Activated CD8-positive, alpha-beta memory T cell treated with anti-CD3 and anti-CD28 coated beads for 4 hours (primary cell): Measurements from ENCODE around the gene EFNB2.

Source experiments
- DNase-seq, 2 donors: peaks; one replicate each; pipeline ENCODE4 v3.0.0-alpha.2; 2020; ENCODE audit warnings: low read depth in 2 of 2

EFNB2 gene

GRCh38 chr13:106525865-106526264 is 9.6 kb downstream of the EFNB2 start:
- no peak for DNase-seq

GRCh38 chr13:106524108-106524507 is 11.4 kb downstream of the EFNB2 start:
- DNase-seq: no peak

DNA sequence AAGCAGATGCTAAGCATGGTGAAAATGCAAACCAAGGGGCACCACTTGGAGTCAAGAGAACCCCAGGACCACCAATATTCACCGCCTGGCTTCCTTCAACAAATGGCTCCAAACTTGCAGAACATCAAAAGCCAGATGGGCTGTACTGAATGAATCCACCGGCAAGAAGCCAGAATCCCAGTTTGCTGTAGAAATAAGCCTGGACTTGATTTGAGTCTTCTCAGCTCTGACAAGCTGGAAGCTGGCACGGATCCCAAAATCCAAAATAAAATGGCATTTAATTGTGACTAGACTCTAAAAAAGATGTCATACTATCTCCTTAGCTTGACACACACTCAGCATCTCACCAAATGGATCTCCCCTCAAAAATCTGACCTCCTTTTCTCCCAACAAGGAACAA is 11.9 kb downstream of the EFNB2 start:
- no peak for DNase-seq

GRCh38 chr13:106522898-106523525 is 12.4 kb downstream of the EFNB2 start:
- no peak for DNase-seq

DNA sequence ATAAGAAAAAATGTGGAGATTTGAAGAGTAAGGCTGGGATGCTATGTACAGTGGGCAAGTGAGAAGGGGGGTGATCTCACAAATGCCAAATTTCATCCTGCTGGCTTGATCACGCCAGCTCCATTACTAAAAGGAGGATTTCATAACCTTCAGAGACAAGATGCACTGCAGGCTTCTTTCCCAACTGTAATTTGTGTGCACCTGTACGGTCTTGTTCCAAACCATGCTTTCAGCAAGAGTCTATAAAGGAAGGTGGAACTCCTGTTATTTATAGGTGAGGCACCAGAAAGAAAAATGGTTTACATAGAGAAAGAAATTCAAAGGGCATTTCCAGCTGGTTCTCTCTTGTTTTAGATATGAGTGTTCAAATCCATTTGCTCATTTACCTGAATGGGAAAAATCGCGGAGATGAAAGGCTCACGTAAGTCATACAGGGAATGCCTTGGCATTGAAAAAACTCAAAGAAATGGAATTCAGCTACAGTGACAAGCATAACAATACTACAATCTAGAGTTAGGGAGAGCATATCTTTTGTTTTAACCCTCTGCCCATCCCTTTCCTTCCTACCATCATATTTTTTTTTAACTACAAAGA is 13.3 kb downstream of the EFNB2 start:
- DNase-seq: no peak

DNA sequence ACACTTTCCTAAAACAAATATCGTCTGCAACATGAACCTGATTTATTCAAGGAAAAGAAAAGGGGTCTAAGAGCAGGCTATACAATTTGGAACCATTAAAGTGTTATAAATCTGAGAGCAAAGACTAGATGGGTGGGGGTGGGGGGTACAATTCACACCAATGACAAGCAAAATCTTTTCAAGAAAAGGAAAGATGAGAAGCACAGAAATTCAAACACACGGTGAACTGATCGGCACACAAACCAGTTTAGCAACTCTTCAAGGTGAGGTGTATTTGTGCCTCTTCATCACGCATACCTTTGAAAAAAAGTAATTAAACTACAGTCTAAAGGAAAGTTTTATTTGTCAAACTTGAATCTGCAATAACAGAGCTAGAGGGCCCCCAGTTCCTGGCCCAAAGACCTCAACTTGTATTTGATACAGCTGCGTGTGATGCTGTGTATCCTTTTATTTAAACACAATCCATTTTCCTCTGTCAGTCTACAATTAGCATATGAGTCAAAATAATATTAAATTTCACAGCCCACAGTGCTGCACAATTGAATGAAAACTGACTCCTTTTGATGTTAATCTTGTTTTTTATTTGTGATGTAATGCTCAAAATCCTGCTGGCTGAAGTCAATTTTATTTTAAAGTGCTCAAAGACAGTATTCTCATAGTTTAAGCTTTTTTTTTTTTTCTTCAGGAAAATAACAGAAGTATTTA is 14.2 kb downstream of the EFNB2 start:
- no peak for DNase-seq

DNA sequence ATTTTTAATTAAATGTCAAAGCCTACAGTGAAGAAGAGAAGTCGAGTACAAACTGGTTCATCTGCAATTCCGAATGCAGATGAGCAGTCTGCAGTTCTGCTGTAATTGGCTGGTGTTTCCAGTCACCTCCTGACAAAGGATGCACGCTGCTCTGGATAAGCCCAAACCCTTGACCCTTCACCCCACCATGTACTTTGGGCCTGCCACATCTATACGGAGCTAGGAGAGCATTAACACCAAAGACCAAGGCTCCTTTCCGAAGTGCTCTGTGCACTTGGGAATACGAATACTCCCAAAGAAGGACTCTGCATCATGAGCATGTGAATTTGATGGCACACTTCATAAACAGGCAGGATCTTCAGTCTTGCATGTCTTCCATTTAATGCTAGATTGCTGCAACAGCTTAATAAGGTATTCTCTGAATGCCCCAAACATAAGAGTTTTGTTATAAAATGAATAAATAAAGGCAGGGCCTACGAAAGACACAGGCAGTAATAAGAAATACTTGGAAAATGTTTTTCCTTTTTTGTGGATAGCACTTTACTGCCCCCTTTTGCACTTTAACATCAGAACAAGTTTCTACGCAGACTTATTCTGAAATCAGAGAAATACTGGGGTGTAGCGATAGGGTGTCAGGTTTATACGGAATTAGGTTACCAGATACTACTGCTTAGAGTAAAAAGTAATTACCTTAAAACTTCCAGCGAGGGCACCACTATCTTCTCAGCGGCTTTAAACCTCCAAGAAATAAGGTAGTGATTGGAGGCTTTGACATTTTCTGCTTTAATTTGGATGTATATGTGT is 15.0 kb downstream of the EFNB2 start:
- DNase-seq: no peak

GRCh38 chr13:106518512-106518911 is 16.9 kb downstream of the EFNB2 start:
- DNase-seq: no peak

- DNase-seq: no peak
These were observed 18.2 kb downstream of the EFNB2 start for GRCh38 chr13:106517109-106517847.

DNA sequence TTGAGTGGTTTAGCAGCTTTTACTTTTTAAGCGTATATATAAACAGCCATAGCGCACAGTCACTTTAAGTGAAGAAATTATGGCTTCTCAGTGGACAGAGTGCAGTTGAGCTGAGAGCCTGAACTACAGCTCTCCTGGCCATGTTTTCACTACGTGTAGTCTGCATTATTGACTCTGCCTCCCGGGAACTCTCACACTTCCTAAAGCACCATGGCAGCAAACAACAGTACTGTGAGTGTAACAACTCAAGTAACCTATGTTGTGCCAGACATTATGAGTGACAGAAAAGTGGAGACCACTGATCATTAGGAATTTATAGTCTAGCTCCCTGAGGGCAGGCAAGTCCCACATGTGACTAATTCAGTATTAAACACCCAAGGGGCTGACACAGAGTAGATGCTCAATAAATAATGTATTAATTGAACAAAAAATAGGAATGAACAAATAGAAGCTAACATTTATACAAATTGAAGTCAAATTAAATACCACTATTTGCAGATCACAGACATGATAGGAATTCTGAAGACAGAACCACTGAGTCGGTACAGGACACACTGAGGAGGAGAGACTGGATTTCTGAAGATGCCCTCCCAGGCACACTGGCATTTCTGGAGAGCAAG is 19.7 kb downstream of the EFNB2 start:
- no peak for DNase-seq

- DNase-seq: no peak
These were observed 20.4 kb downstream of the EFNB2 start for GRCh38 chr13:106514928-106515634.

GRCh38 chr13:106513025-106513983 is 22.2 kb downstream of the EFNB2 start:
- no peak for DNase-seq

DNA sequence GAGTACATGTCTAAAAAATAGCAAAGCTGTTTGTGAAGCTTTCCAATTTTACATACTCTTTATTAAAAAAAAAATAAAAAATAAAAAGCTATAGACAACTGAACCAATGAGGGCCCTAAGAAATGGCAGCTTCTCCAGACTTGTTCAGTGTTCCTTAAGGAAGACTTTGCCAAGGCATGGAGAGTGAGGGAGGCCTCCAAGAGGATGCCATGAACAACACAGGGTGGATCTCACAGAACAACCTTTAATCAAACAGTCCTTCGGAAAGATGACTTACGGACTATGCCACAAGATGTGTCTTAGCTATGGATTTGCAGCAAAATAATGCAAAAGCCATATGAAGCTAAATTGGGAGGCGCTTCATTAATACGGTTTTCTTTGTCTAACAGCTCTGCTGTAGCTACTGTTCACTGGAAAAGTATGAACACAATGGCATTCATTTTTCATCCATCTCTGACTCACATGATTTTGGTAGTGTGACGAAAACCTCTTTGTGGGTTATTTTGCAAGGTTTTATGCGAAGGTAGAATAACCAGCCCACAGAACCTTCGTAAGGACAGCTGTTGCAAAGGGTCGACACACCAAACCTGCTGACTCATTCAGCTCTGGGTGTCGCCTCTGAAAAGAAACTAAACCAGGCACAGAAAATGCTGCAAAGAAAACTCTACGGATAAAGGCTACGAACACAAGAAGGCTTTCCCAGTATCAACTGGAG is 27.7 kb downstream of the EFNB2 start:
- DNase-seq: no peak

GRCh38 chr13:106506286-106506685 is 29.2 kb downstream of the EFNB2 start:
- no peak for DNase-seq

DNA sequence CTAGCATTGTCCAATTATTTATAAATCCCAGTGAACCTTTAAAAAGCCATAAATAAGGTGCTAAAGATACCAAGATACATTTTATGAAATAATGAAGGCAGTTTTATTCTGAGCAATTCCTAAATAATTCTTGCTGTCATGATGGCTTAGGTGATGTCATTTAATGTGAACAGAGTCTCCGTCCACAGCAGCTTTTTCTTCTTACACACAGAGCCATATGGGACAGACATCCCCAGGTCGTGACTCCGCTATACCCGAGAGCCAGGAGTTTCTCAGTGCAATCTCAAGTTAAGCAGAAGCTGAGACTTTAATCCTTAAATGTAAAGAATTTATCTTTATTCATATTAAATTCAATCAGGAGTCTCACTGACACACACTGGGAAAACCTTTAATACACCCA is 29.7 kb downstream of the EFNB2 start:
- no peak for DNase-seq

- no peak for DNase-seq
These were observed 30.2 kb downstream of the EFNB2 start for GRCh38 chr13:106505295-106505694.

DNA sequence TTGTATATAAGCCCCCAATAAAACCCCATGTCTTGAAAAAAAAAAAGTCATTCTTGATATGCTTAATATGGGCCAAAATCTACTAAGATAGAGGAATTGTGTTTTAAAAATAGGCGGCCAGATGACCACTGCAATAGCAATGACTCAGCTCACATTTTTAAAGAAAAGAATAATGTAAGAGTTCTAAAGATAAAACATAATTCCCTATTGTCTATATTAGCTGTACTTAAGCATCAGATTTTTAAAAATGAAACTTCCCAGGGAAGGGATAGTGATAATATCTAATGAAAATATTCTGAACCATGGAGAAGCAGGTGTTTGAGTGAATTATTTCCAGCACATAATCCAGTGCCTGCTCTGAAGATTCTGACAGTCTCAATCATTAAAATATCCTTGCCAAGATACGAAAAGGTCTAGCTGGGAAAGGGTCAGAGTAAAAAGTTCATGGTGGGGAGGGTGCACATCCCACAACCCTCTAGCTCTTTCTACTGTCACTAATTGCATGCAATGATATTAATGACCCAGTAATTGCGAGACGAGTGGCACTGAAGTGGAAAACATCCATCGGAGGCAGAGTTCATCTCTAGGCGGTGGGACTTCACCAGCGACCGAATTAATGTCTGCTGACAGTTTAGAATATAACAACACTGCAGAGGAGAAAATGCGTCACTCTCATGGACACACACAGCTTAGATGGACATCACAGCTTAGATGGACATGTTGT is 31.6 kb downstream of the EFNB2 start:
- DNase-seq: no peak

GRCh38 chr13:106503272-106503671 is 32.2 kb downstream of the EFNB2 start:
- no peak for DNase-seq
